Retina (tissue), 1 donor: ENCODE data around the gene SLC6A16.

ENCODE experiments used
- DNase-seq: peaks from one replicate; pipeline ENCODE4 v3.0.0-alpha.2; 2016

Gene SLC6A16

GRCh38 chr19:49264258-49264657, 60.7 kb downstream of the SLC6A16 start:
- DNase-seq: no peak

DNA sequence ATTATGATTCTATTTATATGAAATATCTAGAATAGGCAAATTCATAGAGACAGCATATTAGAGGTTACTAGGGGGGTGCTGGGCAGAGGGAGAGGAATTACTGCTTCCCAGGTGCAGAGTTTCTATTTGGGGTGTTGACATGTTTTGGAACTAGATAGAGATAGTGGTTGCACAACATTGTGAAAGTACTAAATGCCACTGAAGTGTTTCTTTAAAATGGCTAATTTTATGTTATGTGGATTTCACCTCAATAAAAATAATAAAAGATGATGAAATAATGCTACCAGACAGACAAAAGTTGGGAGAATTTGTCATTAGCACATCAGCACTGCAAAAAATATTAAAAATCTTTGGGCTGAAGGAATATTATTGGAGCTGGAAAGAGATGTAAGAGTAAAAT, 63.4 kb downstream of the SLC6A16 start:
- no peak for DNase-seq

DNA sequence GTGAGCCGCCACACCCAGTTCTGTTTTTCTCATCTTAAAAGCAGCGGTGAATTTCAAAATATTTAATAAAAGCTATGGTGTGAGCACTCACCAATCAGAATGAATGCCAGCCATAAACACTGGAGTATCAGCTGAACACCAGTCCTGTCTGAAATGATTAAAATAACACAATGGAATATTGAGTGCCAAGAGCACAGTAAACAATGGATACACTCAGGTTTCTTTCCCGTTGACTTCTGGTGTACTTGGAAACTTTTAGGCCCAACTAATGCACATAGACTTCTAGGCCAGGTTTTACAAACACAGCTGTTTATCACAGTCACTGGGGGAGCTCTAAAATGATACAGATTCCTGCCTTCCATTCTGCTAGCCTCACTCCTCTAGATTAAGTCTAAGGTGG, 68.3 kb downstream of the SLC6A16 start:
- no peak for DNase-seq

DNA sequence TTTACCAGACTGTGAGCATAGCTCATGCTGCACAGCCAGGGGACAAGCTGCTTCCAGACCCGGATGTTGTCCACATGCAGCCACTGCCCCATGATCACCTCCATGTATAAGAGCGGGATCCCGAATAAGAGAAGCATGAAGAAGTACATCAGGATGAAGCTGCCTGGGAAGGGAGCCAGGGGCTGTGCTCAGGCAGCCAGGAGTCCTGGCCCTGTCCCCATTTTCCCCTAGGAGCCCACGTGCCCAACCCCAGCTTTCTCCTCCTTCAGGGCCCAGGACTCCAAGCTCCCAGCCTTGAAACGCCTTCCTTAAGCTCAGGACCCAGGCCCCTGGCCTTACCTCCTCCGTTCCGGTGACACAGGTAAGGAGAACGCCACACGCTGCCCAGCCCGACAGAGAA, 69.3 kb downstream of the SLC6A16 start:
- no peak for DNase-seq

DNA sequence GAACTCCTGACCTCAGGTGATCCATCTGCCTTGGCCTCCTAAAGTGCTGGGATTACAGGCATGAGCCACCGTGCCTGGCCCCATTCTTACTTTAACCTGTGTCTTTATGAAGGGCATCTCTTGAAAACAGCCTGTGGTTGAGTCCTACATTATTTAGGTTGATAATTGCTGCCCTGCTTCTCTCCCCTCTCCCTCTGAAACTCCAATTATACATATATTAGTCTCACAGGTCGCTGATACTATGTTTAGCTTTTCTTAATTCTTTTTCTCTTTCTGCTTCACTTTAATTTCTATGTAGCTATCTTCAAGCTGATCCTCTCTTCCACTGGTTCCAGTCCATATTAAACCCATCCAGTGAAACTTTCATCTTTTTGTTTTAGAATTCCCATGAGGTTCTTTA, 75.1 kb downstream of the SLC6A16 start:
- DNase-seq: no peak

- no peak for DNase-seq
These were observed 77.3 kb downstream of the SLC6A16 start for GRCh38 chr19:49247676-49248075.

DNA sequence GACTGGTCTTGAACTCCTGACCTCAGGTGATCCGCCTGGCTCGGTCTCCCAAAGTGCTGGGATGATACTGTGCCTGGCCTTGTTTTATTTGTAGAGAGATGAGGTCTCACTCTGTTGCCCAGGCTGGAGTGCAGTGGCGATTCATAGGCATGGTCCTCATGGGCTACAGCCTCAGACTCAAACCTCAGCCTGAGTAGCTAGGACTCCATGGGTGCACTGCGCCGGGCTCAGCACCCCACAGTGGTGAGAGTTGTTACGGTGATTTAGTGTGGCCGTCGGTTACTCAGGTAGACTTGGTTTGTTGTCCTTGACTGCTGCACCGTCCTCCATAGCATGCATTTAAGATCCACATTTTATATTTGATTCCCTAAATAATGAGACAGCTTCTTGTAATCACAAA, 80.7 kb downstream of the SLC6A16 start:
- no peak for DNase-seq

DNA sequence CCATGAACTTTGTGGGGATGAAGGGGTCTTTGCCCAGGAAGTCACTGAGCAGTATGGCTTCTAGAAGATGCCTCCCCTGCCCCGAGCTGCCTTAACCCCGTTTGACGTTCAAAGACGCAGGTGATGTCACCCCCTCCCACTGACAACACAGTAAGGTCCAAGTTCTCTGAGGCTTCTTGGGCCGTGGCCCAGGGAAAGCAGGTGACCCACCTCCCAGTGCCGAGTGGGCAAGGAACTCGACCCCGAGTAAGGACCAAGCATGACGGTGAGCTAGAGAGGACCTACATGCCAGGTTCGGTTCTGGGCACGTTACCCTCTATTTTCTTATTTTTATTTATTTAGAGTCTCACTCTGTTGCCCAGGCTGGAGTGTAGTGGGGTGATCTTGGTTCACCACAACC, 81.3 kb downstream of the SLC6A16 start:
- no peak for DNase-seq

GRCh38 chr19:49243129-49243528, 81.9 kb downstream of the SLC6A16 start:
- no peak for DNase-seq

DNA sequence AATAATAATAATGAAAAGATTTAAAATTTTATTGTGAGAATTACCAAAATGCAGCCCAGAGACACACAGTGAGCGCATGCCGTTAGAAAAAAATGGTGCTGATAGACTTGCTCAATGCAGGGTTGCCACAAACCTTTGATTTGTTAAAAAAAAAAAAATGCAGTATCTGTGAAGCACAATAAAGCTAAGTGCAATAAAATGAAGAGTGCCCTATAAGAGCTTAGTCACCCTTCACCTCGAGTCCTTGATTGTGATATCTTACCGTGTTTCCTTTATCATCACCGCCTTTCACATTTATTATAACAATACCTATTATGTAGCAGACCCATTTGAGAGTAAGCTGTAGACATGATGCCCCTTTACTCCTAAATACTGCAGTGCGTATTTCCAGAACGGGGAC, 83.2 kb downstream of the SLC6A16 start:
- DNase-seq: no peak
